Measurements from ENCODE around the gene CNGA1. TPM values are rescaled to one million over a fixed set of nuclear protein-coding genes. Genes with fewer than 3 reads are reported as not detected.

Gene CNGA1
- total and polyA plus RNA-seq, 2 donors (not counting 3 experiments of a cell fraction or from before 2014, with no cell fraction given), result not detected

GRCh38 chr4:48030470-48030869 lies 14.0 kb upstream of the CNGA1 start:
- Histone ChIP-seq H2AFZ (ENCODE audit: low read depth, low read length) (no peak overlapping the region), H4K20me1 (replicated peaks; ENCODE audit: control insufficient read depth, extremely low read depth, insufficient read depth, low read length) (no peaks in the 10 kb centered on the region), H3K27me3 (ENCODE audit: control insufficient read depth in 2 of 2, insufficient read depth in 2 of 2, low read length in 2 of 2) (no peaks in the 10 kb centered on the region), H3K79me2 (ENCODE audit: control insufficient read depth, insufficient read depth, low read length) (no peaks in the 10 kb centered on the region), H3K4me2 (ENCODE audit: insufficient read depth, low read length) (no peak overlapping the region), H3K9me1 (replicated peaks; ENCODE audit: control insufficient read depth, extremely low read depth, insufficient read depth, low read length) (no peaks in the 10 kb centered on the region), H3K9ac (replicated peaks; ENCODE audit: extremely low read depth, insufficient read depth, low read length) (no peak overlapping the region), H3K9me3 (replicated peaks; ENCODE audit: control insufficient read depth, insufficient read depth, low read length) (no peaks in the 10 kb centered on the region), H3K27ac (ENCODE audit: insufficient read depth, low read depth, low read length) (no peak overlapping the region), H3K4me1 (ENCODE audit: control insufficient read depth, extremely low read depth, insufficient read depth, low read length) (no peaks in the 10 kb centered on the region), H3K4me3 (replicated peaks in 1 of 3; ENCODE audit: insufficient read depth in 1 of 3, low read depth in 1 of 3, low read length in 3 of 3) (no peak overlapping the region), H3K36me3 (ENCODE audit: control insufficient read depth in 2 of 2, extremely low read depth in 1 of 2, insufficient read depth in 2 of 2, low read length in 2 of 2) (no peaks in the 10 kb centered on the region)
- FAIRE-seq (no peak), DNase-seq (ENCODE audit: low read depth, low spot score) (no peak)
- BruUV-seq (replicated peaks), result no TSS peak
- ChIA-PET CTCF (no interaction called here), POLR2A (no interaction called here)
- TF ChIP-seq POLR2AphosphoS5 (IDR thresholded peaks at IDR 0.05; ENCODE audit: insufficient read depth, low read depth, low read length), result no peak
- TF ChIP-seq MAX (IDR thresholded peaks at IDR 0.05; ENCODE audit: insufficient read depth, insufficient read length), result no peak
- TF ChIP-seq FOS (IDR thresholded peaks at IDR 0.05; ENCODE audit: borderline replicate concordance, insufficient read depth, low read length), result no peak
- no peak for TF ChIP-seq POLR2A (IDR thresholded peaks at IDR 0.05; ENCODE audit: low read depth, low read length)
- TF ChIP-seq CTCF (IDR thresholded peaks at IDR 0.05; ENCODE audit: extremely low read depth in 1 of 2, insufficient read depth in 1 of 2, low read depth in 1 of 2, low read length in 2 of 2), result no peak
- dilution Hi-C loops (cut with MboI; ENCODE audit: extremely low pct_ligation_motif_present, low sequenced_read_pairs) (no loop called here), intact Hi-C loops (cut with micrococcal nuclease) (no loop called here)

GRCh38 chr4:48028696-48029095 lies 12.2 kb upstream of the CNGA1 start:
- TF ChIP-seq MYC (IDR thresholded peaks at IDR 0.05; ENCODE audit: low read depth, low read length), result no peak
- TF ChIP-seq CTCF (IDR thresholded peaks at IDR 0.05; ENCODE audit: extremely low read depth in 1 of 2, insufficient read depth in 1 of 2, low read depth in 1 of 2, low read length in 2 of 2), result no peak
- H3K9me3 ChIP-seq (replicated peaks; ENCODE audit: control insufficient read depth, insufficient read depth, low read length), result no peaks in the 10 kb centered on the region
- H3K27me3 ChIP-seq (ENCODE audit: control insufficient read depth in 2 of 2, insufficient read depth in 2 of 2, low read length in 2 of 2), result no peaks in the 10 kb centered on the region
- no peak overlapping the region for H2AFZ ChIP-seq (ENCODE audit: low read depth, low read length)
- no peaks in the 10 kb centered on the region for H4K20me1 ChIP-seq (replicated peaks; ENCODE audit: control insufficient read depth, extremely low read depth, insufficient read depth, low read length)
- no peaks in the 10 kb centered on the region for H3K4me1 ChIP-seq (ENCODE audit: control insufficient read depth, extremely low read depth, insufficient read depth, low read length)
- POLR2A ChIA-PET, result no interaction called here
- DNase-seq (ENCODE audit: low read depth, low spot score), result no peak
- FAIRE-seq, result no peak
- no peaks in the 10 kb centered on the region for H3K36me3 ChIP-seq (ENCODE audit: control insufficient read depth in 2 of 2, extremely low read depth in 1 of 2, insufficient read depth in 2 of 2, low read length in 2 of 2)
- no peaks in the 10 kb centered on the region for H3K79me2 ChIP-seq (ENCODE audit: control insufficient read depth, insufficient read depth, low read length)
- H3K4me3 ChIP-seq (replicated peaks in 1 of 3; ENCODE audit: insufficient read depth in 1 of 3, low read depth in 1 of 3, low read length in 3 of 3), result no peak overlapping the region
- dilution Hi-C loops (cut with MboI; ENCODE audit: extremely low pct_ligation_motif_present, low sequenced_read_pairs), result no loop called here
- intact Hi-C loops (cut with micrococcal nuclease), result no loop called here
- H3K9me1 ChIP-seq (replicated peaks; ENCODE audit: control insufficient read depth, extremely low read depth, insufficient read depth, low read length), result no peaks in the 10 kb centered on the region
- H3K4me2 ChIP-seq (ENCODE audit: insufficient read depth, low read length), result no peak overlapping the region
- H3K9ac ChIP-seq (replicated peaks; ENCODE audit: extremely low read depth, insufficient read depth, low read length), result no peak overlapping the region
- CTCF ChIA-PET, result no interaction called here
- no peak overlapping the region for H3K27ac ChIP-seq (ENCODE audit: insufficient read depth, low read depth, low read length)
- no TSS peak for BruUV-seq (replicated peaks)
